Activated T-cell treated with anti-CD3 and anti-CD28 coated beads, Interleukin-2, amount 50 U/mL, for 1 hour (primary cell): ENCODE measurements around the gene ARHGEF26.
A peak's percentile ranks its signal among the peaks of the same experiment; 100 is the strongest.
"Not testable (repeated sequence)": the region's sequence is repeated elsewhere in the genome, so short reads cannot be mapped to it uniquely, and the experiment has no call there.

Experiments
- DNase-seq: peaks from one replicate; pipeline ENCODE4 v3.0.0-alpha.2; 2020

The ARHGEF26 gene

DNA sequence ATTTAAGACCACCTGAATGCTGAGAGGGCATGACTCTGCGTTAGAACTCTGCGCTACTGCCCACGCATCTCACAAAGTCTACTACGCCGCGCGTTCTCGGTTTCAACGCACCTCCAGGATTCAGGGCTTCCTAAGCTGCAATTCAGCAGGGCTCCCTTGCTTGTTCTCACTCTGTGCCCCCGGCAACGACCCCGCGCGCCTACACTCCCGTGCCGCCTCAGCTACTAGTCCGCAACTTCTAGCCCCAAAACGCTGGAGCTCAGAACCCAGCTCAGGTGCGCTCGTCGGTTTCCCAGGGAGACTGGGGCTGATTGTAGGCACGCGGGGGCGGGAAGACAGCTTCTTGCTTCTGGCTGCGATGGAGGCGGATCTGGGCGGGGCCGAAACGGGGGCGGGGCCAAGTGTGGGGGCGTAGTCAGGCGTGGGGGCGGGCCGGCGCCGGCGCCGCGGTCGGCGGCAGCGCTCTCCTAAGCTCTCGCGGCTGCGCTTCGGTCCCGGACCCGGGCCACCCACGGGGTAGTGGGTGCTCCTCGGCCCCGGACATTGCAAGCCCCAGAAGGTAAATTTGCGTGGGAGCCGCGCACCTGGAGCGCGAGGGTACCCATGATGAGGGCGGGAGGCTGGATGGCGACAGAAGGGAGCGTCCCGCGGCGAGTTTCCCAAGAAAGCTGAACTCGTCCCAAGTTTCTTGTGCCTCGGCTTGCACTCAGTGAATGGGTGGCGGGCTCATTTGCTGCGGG is at the start of gene ARHGEF26:
TSS of gene ARHGEF26 (plus strand) at position 430 of the 740 bp plus-strand sequence. CDS start 603 bp downstream, outside the sequence.
- peak; percentile 73 for DNase-seq

DNA sequence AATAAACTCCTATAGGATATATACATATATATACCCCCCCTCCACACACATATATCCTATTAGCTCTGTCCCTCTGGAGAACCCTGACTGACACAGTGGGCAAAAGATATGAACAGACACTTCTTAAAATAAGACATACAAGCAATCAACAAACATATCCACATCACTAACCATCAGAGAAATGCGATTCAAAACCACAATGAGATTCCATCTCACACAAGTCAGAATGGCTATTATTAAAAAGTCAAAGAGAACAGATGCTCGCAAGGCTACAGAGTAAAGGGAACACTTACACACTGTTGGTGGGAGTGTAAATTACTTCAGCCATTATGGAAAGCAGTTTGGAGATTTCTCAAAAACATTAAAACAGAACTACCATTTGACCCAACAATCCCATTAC is 46.2 kb upstream of the ARHGEF26 start:
- no peak for DNase-seq

GRCh38 chr3:154078672-154079071 is 42.5 kb upstream of the ARHGEF26 start:
- DNase-seq: no peak

DNA sequence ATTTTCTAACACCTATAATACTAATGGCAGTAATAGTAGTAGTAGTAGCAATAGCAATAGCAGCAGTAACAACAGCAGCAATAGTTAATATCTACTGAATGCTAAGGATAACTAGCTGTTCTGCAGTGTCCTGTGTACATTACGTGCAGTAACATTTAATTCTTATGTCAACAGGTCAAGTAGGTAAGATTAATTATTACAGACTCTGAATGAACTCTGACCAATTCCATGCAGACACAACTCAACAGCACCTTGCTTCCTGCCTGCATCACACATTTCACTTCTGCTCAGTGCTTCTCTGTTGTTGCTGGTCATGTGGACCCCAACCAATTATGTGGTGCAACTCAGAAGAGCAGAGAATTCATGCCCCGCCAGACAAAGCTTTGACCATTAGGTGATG is 39.9 kb upstream of the ARHGEF26 start:
- no peak for DNase-seq

- DNase-seq: no peak
Observed at GRCh38 chr3:154085071-154085470, 36.1 kb upstream of the ARHGEF26 start.

DNA sequence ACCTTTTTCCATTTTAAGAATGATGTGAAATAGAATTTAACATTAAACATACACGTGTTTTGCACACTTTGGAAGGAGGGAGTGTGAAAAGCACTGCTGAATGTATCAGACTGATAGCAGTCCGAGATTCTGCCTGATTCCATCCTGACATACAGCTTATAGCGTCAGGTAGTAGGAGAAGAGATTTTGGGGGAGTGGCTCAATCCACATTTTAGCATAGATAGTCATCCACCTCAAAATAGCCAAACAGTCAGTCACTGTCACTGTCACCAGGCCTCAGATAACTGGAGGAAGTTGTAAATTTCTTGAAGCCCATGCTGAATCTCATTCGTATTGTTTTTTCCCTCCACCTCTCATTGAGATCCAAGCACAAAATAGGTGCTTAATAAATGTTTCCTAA is 35.4 kb upstream of the ARHGEF26 start:
- no peak for DNase-seq

DNA sequence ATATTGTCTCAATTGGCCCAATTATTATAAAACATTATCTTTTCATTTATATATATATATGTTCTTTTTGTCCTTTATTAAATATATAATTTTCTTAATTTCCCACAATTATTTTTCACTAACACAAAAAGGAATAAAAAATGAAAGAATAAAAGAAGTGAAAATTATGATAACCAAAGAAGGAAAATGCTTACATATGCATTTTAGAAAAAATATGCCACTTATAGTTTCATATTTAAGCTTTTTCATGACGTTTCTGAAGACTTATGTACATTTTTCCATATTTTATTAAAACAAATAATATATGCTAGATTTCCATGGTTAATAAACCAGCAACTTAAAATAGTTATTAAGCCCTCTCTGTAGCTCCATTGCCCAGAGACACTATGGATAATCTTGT is 34.9 kb upstream of the ARHGEF26 start:
- DNase-seq: no peak

DNA sequence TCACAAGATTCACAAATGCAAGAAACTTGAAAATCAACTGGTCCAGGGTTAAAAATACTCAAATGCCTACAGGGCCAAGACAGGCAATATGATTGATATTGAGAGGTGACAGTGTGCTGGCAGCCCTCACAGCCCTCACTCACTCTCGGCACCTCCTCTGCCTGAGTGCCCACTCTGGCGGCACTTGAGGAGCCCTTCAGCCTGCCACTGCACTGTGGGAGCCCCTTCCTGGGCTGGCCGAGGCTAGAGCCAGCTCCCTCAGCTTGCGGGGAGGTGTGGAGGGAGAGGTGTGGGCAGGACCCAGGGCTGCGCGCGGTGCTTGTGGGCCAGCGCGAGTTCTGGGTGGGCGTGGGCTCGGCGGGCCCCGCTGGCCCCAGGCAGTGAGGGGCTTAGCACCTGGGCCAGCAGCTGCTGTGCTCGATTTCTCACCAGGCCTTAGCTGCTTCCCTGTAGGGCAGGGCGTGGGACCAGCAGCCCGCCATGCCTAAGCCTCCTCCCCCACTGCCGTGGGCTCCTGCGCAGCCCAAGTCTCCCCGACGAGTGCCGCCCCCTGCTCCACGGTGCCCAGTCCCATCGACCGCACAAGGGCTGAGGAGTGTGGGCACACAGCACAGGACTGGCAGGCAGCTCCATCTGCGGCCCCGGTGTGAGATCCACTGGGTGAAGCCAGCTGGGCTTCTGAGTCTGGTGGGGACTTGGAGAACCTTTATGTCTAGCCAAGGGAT is 33.3 kb upstream of the ARHGEF26 start:
- not testable (repeated sequence) for DNase-seq

GRCh38 chr3:154089421-154090420 is 31.5 kb upstream of the ARHGEF26 start:
- no peak for DNase-seq

DNA sequence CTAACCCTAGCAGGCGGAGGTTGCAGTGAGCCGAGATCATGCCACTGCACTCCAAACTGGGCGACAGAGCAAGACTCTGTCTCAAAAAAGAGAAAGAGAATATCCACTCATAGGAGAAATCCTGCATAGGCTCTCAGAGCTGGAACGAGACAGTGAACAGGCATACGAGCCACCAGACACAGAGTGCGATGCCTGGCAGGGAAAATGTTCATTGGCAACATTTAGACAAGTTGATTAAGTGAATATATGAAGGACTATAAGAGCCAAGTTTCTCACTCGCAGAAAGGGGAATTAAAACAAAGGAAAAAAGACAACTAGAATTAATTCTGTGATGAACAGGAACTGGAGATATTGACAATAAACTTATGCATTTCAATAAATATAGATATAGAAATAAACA is 27.1 kb upstream of the ARHGEF26 start:
- DNase-seq: no peak

DNA sequence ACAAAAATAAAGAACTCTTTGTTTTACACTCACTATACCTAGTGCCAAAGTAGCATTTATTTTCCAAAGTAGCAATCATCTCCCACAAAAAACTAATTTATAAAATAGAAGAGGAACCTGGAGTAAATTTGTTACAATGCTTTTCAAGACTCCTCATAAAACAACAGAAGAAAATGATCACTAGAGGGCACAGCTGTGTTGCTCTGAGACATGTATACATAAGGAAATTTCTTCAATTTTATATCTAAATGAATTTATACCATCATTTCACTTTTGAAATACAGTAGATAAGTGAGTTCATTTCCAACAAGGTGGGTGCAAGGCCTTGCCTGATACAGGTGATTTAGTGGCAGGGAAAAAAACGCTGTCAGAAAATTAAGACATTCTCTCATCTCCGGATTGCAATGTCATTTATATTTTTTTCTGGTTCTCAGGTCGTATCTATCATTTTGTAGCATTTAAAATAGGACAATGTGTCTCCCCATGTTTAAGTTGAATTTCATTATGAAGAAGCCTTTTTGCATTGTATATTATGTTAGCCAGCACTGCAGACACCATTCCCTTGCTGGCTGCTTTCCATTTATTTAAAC is 25.3 kb upstream of the ARHGEF26 start:
- no peak for DNase-seq

DNA sequence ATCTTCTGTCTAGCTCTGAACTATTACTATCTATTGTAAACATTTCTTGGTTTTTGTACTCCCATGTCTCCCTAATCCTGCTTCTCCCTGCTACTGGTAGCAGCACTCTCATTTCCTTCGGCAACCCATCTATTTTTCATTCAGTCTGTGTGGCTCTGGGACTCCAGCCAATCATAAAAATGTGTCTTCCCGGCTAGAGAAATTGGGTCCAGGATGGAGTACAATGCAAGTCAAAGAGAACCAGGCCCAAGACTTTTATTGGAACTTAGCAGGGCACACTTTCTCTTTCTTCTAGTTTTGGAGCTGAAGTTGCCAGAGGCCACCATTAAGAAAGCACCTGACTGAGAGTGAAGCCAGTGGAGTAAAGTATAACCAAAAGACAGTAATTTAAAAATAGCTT is 22.8 kb upstream of the ARHGEF26 start:
- no peak for DNase-seq

DNA sequence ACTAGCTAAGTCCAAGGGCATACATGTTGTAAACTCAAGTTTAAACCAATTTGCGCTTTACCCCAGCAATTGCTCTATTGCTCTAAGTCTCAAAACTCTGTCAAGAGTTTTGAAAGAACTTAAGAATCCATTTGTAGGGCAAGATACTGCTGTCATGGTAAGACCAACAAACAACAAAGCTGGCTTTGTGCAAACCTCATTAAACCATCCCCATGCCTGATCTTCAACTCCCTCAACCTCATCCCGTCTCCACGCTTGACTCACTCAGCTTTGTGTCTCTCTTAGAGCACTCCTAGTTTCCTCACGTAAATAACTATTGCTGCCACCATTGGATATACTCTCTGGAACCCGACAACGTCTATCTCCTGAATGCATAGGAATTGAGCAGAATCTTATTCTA is 20.6 kb upstream of the ARHGEF26 start:
- DNase-seq: no peak

GRCh38 chr3:154101250-154101649 is 19.9 kb upstream of the ARHGEF26 start:
- DNase-seq: no peak

DNA sequence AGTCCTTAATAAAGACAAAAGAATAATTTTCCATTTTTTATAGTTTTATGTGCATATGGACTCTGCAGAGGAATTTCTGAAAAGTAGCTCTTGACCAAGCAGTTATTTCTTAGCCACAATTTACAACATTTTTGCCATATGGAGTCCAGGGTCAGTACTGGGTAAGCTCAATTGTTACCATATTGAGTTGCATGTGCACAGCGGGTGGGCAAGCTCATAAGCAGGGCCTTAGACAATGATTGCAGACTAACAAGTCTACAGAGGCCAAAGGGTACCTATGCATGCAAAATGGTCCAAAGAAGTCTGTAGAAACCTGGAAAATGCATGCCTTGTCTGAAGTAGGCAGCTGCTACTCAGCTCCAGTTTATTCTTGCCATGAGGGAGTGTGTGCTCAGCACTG is 19.0 kb upstream of the ARHGEF26 start:
- no peak for DNase-seq

DNA sequence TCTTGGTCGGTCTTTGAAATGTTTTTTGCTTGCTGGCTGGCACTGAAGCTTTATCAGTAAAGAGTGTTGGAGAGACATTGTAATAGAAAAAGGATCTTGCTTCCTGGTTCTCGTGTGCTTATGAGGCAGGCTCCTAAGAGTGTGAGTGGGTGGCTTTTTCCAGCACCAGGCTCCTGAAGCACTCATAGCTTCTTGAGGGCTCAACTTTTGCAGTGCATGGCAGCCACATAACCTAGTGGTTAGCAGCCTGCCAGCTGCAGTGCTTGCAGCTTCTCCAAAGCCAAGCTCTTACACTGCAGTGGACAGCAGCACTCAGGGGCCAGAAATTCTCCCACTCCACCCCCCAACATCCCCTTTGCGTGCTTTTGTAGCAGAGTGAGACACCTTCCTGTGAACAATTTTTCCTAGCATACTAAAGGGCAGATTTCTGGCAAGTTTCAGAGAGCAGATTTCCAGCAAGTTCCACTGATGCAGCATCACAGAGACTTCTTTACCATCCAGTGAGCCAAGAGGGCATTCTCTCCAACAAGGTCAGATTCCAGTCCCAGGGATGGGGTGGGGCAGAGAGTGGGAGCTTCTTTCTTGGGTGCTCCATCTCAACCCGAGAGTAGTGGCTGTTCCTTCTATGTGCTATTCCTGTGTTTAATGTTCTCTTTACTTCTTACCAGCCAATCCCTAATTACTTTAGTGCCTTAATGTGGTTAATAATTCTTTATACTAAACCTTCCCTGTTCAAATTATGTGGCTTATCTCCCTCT is 15.8 kb upstream of the ARHGEF26 start:
- DNase-seq: no peak

DNA sequence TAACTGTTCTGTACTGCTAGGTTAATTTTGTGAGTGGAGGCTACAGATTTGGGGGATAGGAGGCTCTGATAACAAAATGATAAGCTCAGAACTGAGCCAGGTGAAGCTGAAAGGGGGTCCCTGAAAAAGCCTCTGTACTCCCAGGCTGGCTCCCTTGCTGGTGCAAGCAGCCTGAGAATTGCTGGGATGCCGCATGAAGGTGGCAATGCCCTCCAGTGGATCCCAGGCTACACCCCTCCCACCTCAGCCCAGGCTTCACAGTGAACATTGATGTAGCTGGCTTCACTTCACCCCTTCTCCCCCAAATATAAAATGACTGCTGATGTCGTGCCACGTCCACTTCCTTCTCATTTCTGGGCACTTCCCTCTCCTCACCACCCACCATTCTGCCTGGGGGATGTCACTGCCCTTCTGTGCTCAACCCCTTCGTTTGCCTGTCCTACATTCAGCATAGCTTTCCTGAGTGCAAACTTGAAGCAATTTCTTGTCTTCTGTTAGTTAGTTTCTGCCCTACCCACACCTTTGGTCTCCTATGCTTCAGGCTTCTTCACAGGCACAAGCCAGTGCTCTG is 9.7 kb upstream of the ARHGEF26 start:
- DNase-seq: no peak

DNA sequence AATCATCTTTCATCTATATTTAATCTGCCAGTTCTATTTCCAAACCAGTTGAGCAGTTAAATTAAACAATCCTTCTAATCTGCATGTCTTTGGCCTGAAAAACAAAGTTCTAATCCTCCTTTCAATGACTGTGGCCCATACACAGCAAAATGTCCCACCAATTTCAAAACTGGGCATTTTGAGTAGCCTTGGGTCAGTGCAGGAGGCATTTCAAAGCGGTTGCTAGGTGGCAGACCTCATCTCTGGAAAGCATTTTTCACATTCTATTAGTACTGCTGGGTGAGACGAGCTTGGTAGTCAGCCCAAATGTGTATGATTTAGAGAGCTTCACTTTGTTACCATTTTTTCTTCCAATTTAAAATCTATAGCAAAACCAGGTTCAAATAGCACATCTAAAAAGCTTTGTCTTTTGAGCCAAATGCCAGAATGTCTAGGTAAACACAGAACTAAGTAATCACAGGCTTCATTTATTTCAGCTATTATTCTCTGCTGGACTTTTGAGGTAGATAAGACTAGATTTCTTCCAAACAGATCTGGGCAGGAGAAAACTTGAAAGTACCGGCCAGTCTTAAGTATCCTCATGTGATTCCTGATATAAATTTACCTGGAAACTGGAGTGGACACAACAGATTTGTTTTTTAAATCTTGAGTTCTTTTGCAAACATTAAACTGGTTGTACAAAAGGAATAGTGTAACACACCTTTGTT is 8.9 kb upstream of the ARHGEF26 start:
- DNase-seq: no peak

- no peak for DNase-seq
Observed at GRCh38 chr3:154113609-154114008, 7.6 kb upstream of the ARHGEF26 start.

GRCh38 chr3:154115332-154115731 is 5.9 kb upstream of the ARHGEF26 start:
- no peak for DNase-seq

- DNase-seq: no peak
Observed at GRCh38 chr3:154119951-154120350, 1.2 kb upstream of the ARHGEF26 start.
